SK-N-SH treated with all-trans-retinoic acid at 6 μM for 48 hours (cell line): ENCODE measurements around the gene IFI30.

Source experiments
- ATAC-seq: fragments of 200-7000 bp; cut with Tn5 transposase; 3 replicates; pipeline ENCODE4 v1.9.1; 2020; ENCODE audit warnings: mild to moderate bottlenecking, moderate library complexity
- ARNTL ChIP-seq: fragments of 450-650 bp; formaldehyde crosslinking; IDR thresholded peaks from 2 replicates; pipeline ENCODE4 v1.5.0; 2020; ENCODE audit warnings: low read depth, mild to moderate bottlenecking, moderate library complexity, borderline replicate concordance
- CREB5 ChIP-seq: fragments of 250-450 bp; sonication (Bioruptor Pico); IDR thresholded peaks from 2 replicates; pipeline ENCODE4 v1.5.1; 2020; ENCODE audit warnings: low read depth, mild to moderate bottlenecking, moderate library complexity
- CSDC2 ChIP-seq: fragments of 250-450 bp; sonication (Bioruptor Pico); IDR thresholded peaks from 2 replicates; pipeline ENCODE4 v1.5.0; 2020; ENCODE audit warnings: mild to moderate bottlenecking, moderate library complexity
- GLIS3 ChIP-seq: fragments of 250-450 bp; sonication (Bioruptor Pico); IDR thresholded peaks from 2 replicates; pipeline ENCODE4 v1.5.0; 2020; ENCODE audit warnings: mild to moderate bottlenecking, moderate library complexity
- ISL1 ChIP-seq: fragments of 250-450 bp; sonication (Bioruptor Pico); IDR thresholded peaks from 2 replicates; pipeline ENCODE4 v2.1.2; 2022; ENCODE audit warnings: mild to moderate bottlenecking, moderate library complexity
- TCF4 ChIP-seq: fragments of 250-450 bp; sonication (Bioruptor Pico); IDR thresholded peaks from 2 replicates; pipeline ENCODE4 v1.8.0; 2021; ENCODE audit warnings: mild to moderate bottlenecking, moderate library complexity, borderline replicate concordance
- TSHZ2 ChIP-seq: fragments of 250-450 bp; sonication (Bioruptor Pico); IDR thresholded peaks from 2 replicates; pipeline ENCODE4 v1.5.0; 2020; ENCODE audit warnings: mild to moderate bottlenecking, moderate library complexity
- ZNF70 ChIP-seq: fragments of 450-650 bp; formaldehyde crosslinking; IDR thresholded peaks from 2 replicates; pipeline ENCODE4 v1.5.0; 2020; ENCODE audit warnings: mild to moderate bottlenecking, moderate library complexity

IFI30 gene

DNA sequence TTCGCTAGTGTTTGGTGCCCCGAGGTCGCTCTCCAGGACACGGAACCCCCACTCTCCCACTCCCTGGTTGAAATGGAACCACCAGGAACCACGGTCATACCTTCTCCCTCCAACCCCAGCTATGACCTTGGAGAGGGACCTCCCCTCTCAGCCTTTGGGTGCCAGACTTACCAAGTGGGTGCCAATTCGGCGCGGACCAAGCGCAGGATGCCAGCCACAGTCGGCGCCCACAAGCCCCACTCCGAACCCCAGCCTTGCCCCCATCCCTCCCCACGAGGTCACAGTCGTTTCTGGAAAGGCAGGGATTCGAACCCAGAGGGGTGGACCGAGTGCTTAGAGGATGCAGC is 51.7 kb downstream of the IFI30 start:
- ATAC-seq = no peak
- TF ChIP-seq CSDC2 = no peak
- no peak for TF ChIP-seq TCF4 (CRISPR knock-in tag)

DNA sequence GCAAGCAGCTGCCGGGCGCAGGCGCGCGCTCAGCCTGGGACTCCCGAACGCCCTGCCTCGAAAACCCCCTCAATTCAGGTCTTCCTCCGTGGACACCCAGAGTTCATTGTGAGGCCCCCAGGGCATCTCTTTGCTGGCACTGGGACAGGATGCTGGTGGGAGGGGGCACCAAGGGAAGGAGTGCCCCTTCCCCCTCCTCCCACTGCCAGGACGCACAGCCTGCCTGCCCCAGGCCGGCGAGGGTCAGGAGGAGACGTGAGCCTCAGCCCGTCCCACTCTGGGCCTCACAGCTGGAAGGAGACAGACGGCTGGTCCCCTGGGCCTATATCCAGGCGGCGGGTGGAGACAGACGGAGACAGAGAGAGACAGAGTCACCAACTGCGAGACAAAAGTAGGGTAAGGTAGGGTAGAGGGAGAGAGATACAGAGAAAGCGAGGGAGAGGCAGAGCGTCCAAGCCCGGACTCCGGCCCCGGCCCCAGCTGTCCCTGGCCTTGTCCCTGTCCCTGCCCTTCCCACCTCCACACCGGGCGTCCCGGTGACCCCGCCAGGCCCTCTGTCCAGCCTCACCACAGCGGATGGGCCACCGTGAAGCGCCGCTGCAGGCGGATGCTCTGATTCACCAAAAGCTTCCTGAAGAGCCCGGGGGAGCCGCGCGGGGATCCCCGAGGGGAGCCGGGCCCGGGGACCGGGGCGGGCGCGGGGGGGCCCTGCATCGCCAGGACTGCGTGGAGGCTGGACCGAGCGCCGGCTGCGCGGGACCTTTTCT is 52.3 kb downstream of the IFI30 start, which contains the start of gene PDE4C:
Gene PDE4C (minus strand): TSS at position 737 of the 767 bp plus-strand sequence. CDS start 23 bp downstream, at position 714.
- no peak for ATAC-seq
- no peak for TF ChIP-seq ARNTL (CRISPR knock-in tag)
- no peak for TF ChIP-seq GLIS3 (CRISPR knock-in tag)
- no peak for TF ChIP-seq CREB5 (CRISPR knock-in tag)
- TF ChIP-seq ZNF70 = no peak
- no peak for TF ChIP-seq ISL1 (CRISPR knock-in tag)

DNA sequence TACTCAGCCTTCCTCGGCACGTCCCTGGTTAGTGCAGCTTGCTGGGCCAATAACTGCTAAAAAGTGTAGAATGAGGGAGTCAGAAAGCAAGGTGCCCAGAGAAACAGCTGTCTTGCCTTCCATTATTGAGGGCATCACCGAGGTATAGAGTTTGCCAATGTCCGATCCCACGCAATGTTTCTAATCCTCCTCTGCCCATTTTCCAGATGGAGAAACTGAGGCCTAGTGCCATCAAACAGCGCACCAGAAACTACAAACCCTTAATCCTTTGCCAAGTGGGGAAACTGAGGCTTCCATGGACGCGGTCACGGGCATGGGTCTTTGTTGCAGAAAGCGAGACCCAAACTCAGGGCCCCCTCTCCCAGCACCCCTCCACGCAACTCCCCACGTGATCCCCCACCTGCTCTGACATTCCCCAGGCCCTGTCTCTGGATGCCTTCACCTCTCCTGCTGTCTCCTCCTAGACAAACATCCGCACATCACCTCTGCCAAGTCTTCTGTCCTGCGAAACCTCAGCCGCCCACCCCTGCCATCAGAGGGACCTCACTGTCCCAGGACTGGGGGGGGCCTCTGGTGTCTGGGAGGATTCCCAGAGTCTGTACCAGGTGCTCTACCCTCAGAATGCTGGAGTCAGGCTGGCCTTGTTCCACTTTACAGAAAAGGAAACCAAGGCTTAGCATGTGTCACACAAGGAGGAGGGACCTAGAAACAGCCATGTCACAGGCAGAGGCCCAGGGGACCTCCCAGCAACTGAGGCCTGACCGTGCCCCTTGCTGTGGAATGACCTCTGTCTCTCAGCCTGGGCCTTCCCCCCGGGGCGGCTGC is 53.6 kb downstream of the IFI30 start:
- TF ChIP-seq ZNF70 = no peak
- no peak for TF ChIP-seq TSHZ2 (CRISPR knock-in tag)
- no peak for ATAC-seq
